PC-3 (cell line): ENCODE measurements around the gene MORF4L2. TPM values are rescaled to one million over a fixed set of nuclear protein-coding genes. Genes with fewer than 3 reads are reported as not detected.

Experiments
- ATAC-seq: fragments of 200-7000 bp; cut with Tn5 transposase; 2 replicates; pipeline ENCODE4 v1.9.1; 2020; ENCODE audit warnings: mild to moderate bottlenecking, moderate library complexity
- BruUV-seq: library from RNA; stranded (reverse); fragments of 400-500 nt; replicated peaks from 2 replicates; lab custom pipeline; 2021; lab: Mats Ljungman, UMichigan
- CTCF ChIA-PET: fragments of 300-600 bp; sonication (Branson Sonifier 250); formaldehyde crosslinking; loops from one replicate; lab custom pipeline; 2022; ENCODE audit warnings: antibody characterized with exemption; lab: Charles Lee
- POLR2A ChIA-PET: fragments of 300-600 bp; sonication (Branson Sonifier 250); formaldehyde crosslinking; loops from one replicate; lab custom pipeline; 2022; ENCODE audit warnings: antibody characterized with exemption; ENCODE audit not compliant: unreplicated experiment; lab: Charles Lee
- DNase-seq: peaks from one replicate; pipeline ENCODE4 v3.0.0-alpha.2; 2015
- H2AFZ ChIP-seq: fragments of 300-600 bp; sonication (generic); 2 replicates; pipeline ENCODE4 v1.6.0; 2016; ENCODE audit warnings: antibody characterized with exemption, low read length
- H3F3A ChIP-seq: fragments of 300-600 bp; sonication (generic); one replicate; pipeline ENCODE4 v1.6.0; 2017; ENCODE audit warnings: antibody characterized with exemption, low read length, control low read depth, mild to moderate bottlenecking; ENCODE audit not compliant: unreplicated experiment
- H3K27ac ChIP-seq: fragments of 300-600 bp; sonication (generic); 2 replicates; pipeline ENCODE4 v1.5.1; 2016; ENCODE audit warnings: mild to moderate bottlenecking, low read length
- H3K27me3 ChIP-seq: fragments of 300-600 bp; sonication (generic); 2 replicates; pipeline ENCODE4 v1.6.1; 2016; ENCODE audit warnings: low read length, mixed read lengths
- H3K36me3 ChIP-seq: fragments of 300-600 bp; sonication (generic); 2 replicates; pipeline ENCODE4 v1.6.1; 2016; ENCODE audit warnings: low read depth, mixed run types, low read length, mixed read lengths
- H3K4me1 ChIP-seq: fragments of 300-600 bp; sonication (generic); 2 replicates; pipeline ENCODE4 v1.5.1; 2016; ENCODE audit warnings: low read length; ENCODE audit not compliant: insufficient read depth
- H3K4me2 ChIP-seq: fragments of 300-600 bp; sonication (generic); 2 replicates; pipeline ENCODE4 v1.6.0; 2016; ENCODE audit warnings: low read length
- H3K4me3 ChIP-seq: fragments of 300-600 bp; sonication (generic); 2 replicates; pipeline ENCODE4 v1.5.1; 2016; ENCODE audit warnings: mild to moderate bottlenecking, low read length, mixed read lengths
- H3K79me2 ChIP-seq: fragments of 300-600 bp; sonication (generic); 2 replicates; pipeline ENCODE4 v1.6.1; 2017; ENCODE audit warnings: low read length, mixed read lengths
- H3K9ac ChIP-seq: fragments of 300-600 bp; sonication (generic); 2 replicates; pipeline ENCODE4 v1.6.0; 2016; ENCODE audit warnings: mild to moderate bottlenecking, low read length
- H3K9me2 ChIP-seq: fragments of 300-600 bp; sonication (generic); replicated peaks from 2 replicates; pipeline ENCODE4 v1.6.1; 2016; ENCODE audit warnings: mixed run types, low read length, mixed read lengths
- H3K9me3 ChIP-seq: fragments of 300-600 bp; sonication (generic); 2 replicates; pipeline ENCODE4 v1.6.1; 2016; ENCODE audit warnings: low read length, mixed read lengths
- H4K20me1 ChIP-seq: fragments of 300-600 bp; sonication (generic); 2 replicates; pipeline ENCODE4 v1.6.1; 2016; ENCODE audit warnings: low read length, mixed read lengths
- EZH2 ChIP-seq: fragments of 300-600 bp; sonication (generic); IDR thresholded peaks from one replicate; pipeline ENCODE4 v1.6.1; 2017; ENCODE audit warnings: antibody characterized with exemption, mild to moderate bottlenecking, low read length; ENCODE audit not compliant: unreplicated experiment
- EZH2phosphoT487 ChIP-seq: fragments of 300-600 bp; sonication (generic); IDR thresholded peaks from 2 replicates; pipeline ENCODE4 v1.6.1; 2018; ENCODE audit warnings: mild to moderate bottlenecking, antibody characterized with exemption, low read length, borderline replicate concordance
- intact Hi-C: fragments of 100-400 bp; cut with micrococcal nuclease; formaldehyde crosslinking; loops from 2 replicates; pipeline ENCODE4 v1.9.0; 2023
- total RNA-seq: library from RNA; depleted of rRNA; stranded (reverse); fragments of >200 nt; gene quantifications from 2 replicates; pipeline ENCODE4 v1.2.3, GENCODE V29; 2014
- TF ChIP-seq, protein P1 (sequence below): fragments of 300-600 bp; sonication (generic); conservative IDR thresholded peaks from 2 replicates; pipeline ENCODE4 v1.5.1; 2017; ENCODE audit warnings: antibody characterized with exemption, low read depth, mild to moderate bottlenecking, low read length

MORF4L2 gene
- total RNA-seq, 1 experiment from 2014 or later, result 349 TPM

DNA sequence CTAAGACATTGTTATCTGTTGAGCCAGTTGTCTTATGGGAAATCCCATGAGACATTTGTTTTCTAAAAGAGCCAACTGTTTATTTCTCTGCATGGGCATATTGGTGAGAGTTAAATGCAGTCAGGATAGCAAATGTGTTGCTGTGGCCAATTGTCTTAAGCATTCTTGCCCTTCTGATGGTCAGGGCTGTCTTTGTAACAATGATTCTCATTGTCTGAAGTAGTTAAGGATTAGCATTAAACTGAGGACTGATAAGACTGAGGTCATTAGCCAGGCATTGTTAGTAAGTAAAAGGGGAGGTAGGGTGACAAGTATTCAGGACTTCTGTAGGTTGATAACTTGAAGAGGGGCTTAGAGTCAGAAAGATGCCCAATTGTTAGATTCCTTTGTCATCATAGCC, 11.2 kb upstream of the MORF4L2 start:
- TF ChIP-seq EZH2 (no peak), EZH2phosphoT487 (no peak)
- TF ChIP-seq, protein P1, sequence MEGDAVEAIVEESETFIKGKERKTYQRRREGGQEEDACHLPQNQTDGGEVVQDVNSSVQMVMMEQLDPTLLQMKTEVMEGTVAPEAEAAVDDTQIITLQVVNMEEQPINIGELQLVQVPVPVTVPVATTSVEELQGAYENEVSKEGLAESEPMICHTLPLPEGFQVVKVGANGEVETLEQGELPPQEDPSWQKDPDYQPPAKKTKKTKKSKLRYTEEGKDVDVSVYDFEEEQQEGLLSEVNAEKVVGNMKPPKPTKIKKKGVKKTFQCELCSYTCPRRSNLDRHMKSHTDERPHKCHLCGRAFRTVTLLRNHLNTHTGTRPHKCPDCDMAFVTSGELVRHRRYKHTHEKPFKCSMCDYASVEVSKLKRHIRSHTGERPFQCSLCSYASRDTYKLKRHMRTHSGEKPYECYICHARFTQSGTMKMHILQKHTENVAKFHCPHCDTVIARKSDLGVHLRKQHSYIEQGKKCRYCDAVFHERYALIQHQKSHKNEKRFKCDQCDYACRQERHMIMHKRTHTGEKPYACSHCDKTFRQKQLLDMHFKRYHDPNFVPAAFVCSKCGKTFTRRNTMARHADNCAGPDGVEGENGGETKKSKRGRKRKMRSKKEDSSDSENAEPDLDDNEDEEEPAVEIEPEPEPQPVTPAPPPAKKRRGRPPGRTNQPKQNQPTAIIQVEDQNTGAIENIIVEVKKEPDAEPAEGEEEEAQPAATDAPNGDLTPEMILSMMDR, result no peak
- intact Hi-C loops, result no loop called here
- ChIA-PET CTCF (no interaction called here), POLR2A (no interaction called here)
- no peak overlapping the region for H2AFZ ChIP-seq
- BruUV-seq, result no TSS peak
- no peak overlapping the region for H3K4me3 ChIP-seq
- DNase-seq (no peak), ATAC-seq (no peak)
- H3K9me3 ChIP-seq, result no peaks in the 10 kb centered on the region
- no peaks in the 10 kb centered on the region for H3K27me3 ChIP-seq
- no peaks in the 10 kb centered on the region for H3K36me3 ChIP-seq
- no peak overlapping the region for H3K27ac ChIP-seq
- no peak overlapping the region for H3K9ac ChIP-seq
- no peaks in the 10 kb centered on the region for H3F3A ChIP-seq
- H3K9me2 ChIP-seq, result no peaks in the 10 kb centered on the region
- no peaks in the 10 kb centered on the region for H4K20me1 ChIP-seq
- no peak overlapping the region for H3K4me2 ChIP-seq
- peaks cover 8% of the 10 kb centered on the region for H3K4me1 ChIP-seq
- H3K79me2 ChIP-seq, result no peaks in the 10 kb centered on the region

DNA sequence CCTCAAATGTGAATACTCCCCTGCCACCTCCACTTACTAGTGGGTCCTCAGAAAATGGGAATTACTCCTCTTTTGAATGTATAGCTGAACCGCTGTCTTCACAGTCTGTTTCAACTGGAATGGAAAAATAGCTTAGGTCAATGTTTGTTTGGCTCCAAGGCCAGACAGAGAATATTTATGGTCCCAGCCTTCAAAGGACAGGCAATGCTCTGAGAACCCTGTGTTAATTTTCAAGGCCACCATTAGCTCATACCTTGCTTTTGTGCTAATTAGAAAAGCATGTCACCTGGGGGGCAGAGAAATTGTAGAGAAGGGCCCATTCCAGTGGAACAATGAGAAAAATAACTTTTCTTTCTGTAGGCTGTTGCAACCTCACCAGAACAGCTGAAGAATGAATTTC, 4.6 kb upstream of the MORF4L2 start:
- H3K9me3 ChIP-seq, result no peaks in the 10 kb centered on the region
- H2AFZ ChIP-seq, result no peak overlapping the region
- H3K36me3 ChIP-seq, result no peaks in the 10 kb centered on the region
- H3K9me2 ChIP-seq, result no peaks in the 10 kb centered on the region
- H3F3A ChIP-seq, result no peaks in the 10 kb centered on the region
- H3K4me2 ChIP-seq, result no peak overlapping the region
- no peaks in the 10 kb centered on the region for H4K20me1 ChIP-seq
- TF ChIP-seq EZH2phosphoT487 (no peak), EZH2 (no peak)
- TF ChIP-seq, protein P1, result no peak
- no peaks in the 10 kb centered on the region for H3K27me3 ChIP-seq
- intact Hi-C loops, result no loop called here
- no TSS peak for BruUV-seq
- peaks cover 5% of the 10 kb centered on the region for H3K79me2 ChIP-seq
- no peak for DNase-seq
- ChIA-PET POLR2A (no interaction called here), CTCF (no interaction called here)
- H3K27ac ChIP-seq, result no peak overlapping the region
- no peak overlapping the region for H3K4me3 ChIP-seq
- no peak overlapping the region for H3K9ac ChIP-seq
- ATAC-seq, result no peak
- H3K4me1 ChIP-seq, result peaks cover 6% of the 10 kb centered on the region; the same call in 1 of the 2 replicates

DNA sequence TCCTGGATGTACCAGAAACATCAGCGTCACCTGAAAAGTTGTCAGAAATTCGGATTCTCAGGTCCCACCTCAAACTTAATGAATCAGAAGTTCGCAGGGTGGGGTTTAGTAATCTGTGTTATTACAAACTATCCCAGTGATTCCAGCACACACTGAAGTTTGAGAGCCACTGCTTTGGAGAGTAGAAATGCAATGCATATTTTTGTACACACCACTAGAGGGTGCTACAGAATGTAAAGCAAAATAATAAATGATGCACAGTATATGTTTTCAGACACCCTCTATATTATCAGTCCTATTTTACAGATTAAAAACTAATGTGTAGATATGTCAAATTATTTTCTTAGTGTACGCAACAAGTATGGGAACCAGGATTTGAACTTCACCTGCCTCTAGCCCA, 2.4 kb upstream of the MORF4L2 start:
- peaks cover 16% of the 10 kb centered on the region for H3K36me3 ChIP-seq
- peak overlapping the region; percentile 88 for H3K4me2 ChIP-seq
- H3K4me1 ChIP-seq, result peaks cover 19% of the 10 kb centered on the region
- no peak overlapping the region for H3K9ac ChIP-seq
- no TSS peak for BruUV-seq
- no peaks in the 10 kb centered on the region for H3K9me2 ChIP-seq
- POLR2A ChIA-PET, result no interaction called here
- H3F3A ChIP-seq, result no peaks in the 10 kb centered on the region
- intact Hi-C loops, result loop anchor here (1.0 to 5.0 kb wide), 4 partner anchors 77 to 228 kb away; no protein-coding TSS in a partner anchor
- no peaks in the 10 kb centered on the region for H3K27me3 ChIP-seq
- TF ChIP-seq, protein P1, result peak; percentile 77
- TF ChIP-seq EZH2phosphoT487 (no peak), EZH2 (no peak)
- CTCF ChIA-PET, result no interaction called here
- no peak overlapping the region for H3K4me3 ChIP-seq
- ATAC-seq, result peak; percentile 5; the same call in 1 of the 2 replicates
- DNase-seq, result peak; percentile 60
- H3K27ac ChIP-seq, result no peak overlapping the region
- 0 out of 2 replicates have a peak overlapping the region, but pooled peaks have one; percentile 30 for H2AFZ ChIP-seq
- H3K79me2 ChIP-seq, result peaks cover 26% of the 10 kb centered on the region
- H4K20me1 ChIP-seq, result peaks cover 14% of the 10 kb centered on the region
- no peaks in the 10 kb centered on the region for H3K9me3 ChIP-seq
